Lower leg skin (tissue), 4 donors: ENCODE data around the gene PDE1C. TPM values are rescaled to one million over a fixed set of nuclear protein-coding genes. Genes with fewer than 3 reads are reported as not detected.

Source experiments
- DNase-seq, 2 donors: peaks; one replicate each; pipeline ENCODE4 v3.0.0-alpha.2; 2019; ENCODE audit warnings: low spot score in 2 of 2
- H3K4me3 ChIP-seq: fragments of 200-600 bp; sonication (generic); 2 replicates; pipeline ENCODE4 v1.5.1; 2017; ENCODE audit warnings: mild to moderate bottlenecking, low read depth; ENCODE audit not compliant: poor library complexity, severe bottlenecking
- CTCF ChIP-seq, 3 donors: fragments of 450-650 bp; IDR thresholded peaks; one replicate each; pipeline ENCODE4 v1.5.1; 2016; ENCODE audit warnings: antibody characterized with exemption in 3 of 3, mild to moderate bottlenecking in 3 of 3, moderate library complexity in 2 of 3
- POLR2A ChIP-seq, 2 donors: fragments of 450-650 bp; IDR thresholded peaks; one replicate each; pipeline ENCODE4 v1.6.1; 2016 to 2017; ENCODE audit warnings: antibody characterized with exemption in 2 of 2, mild to moderate bottlenecking in 1 of 2, moderate library complexity in 1 of 2
- WGBS, 2 donors: methylation state at CpG; one replicate each; pipeline ENCODE4 v1.1.5; 2018; 5-methylcytosine and 5-hydroxymethylcytosine counted together
- intact Hi-C: fragments of 100-400 bp; cut with DNase I; formaldehyde crosslinking; loops from one replicate; pipeline ENCODE4 v1.15.0; 2023; ENCODE audit warnings: low total_unique reads
- total RNA-seq, 4 donors: library from RNA; depleted of rRNA; stranded (reverse); fragments of >200 nt; gene quantifications; one replicate each; pipeline ENCODE4 v1.1.0, GENCODE V29; 2016

Gene PDE1C
- total RNA-seq, 4 donors from 2014 or later = 0.53 to 3.5 (median 3.0) TPM

- no peak overlapping the region for H3K4me3 ChIP-seq
- TF ChIP-seq POLR2A (IDR thresholded peaks at IDR 0.05) (no peak), CTCF (IDR thresholded peaks at IDR 0.05) (no peak)
- intact Hi-C loops = no loop called here
Observed at GRCh38 chr7:31957756-31958155, 112.5 kb downstream of the PDE1C start.

GRCh38 chr7:31957090-31957720, 113.0 kb downstream of the PDE1C start:
- intact Hi-C loops = no loop called here
- DNase-seq = no peak
- WGBS, 2 donors = 68 to 80% methylated on average over 2 of the region's 2 CpGs
- TF ChIP-seq POLR2A (IDR thresholded peaks at IDR 0.05) (no peak), CTCF (IDR thresholded peaks at IDR 0.05) (no peak)
- no peak overlapping the region for H3K4me3 ChIP-seq

More at GRCh38 chr7:31957756-31958155, 112.5 kb downstream of the PDE1C start:
- 79 to 81% methylated on average over 2 of the region's 2 CpGs for WGBS, 2 donors
- no peak for DNase-seq

- no peak overlapping the region for H3K4me3 ChIP-seq
- 91 to 92% methylated on average over 6 of the region's 6 CpGs for WGBS, 2 donors
Observed at GRCh38 chr7:31955641-31956040, 114.6 kb downstream of the PDE1C start.

GRCh38 chr7:31955021-31955420, 115.2 kb downstream of the PDE1C start:
- no peak for DNase-seq
- WGBS, 2 donors = 88 to 89% methylated on average over 5 of the region's 5 CpGs
- H3K4me3 ChIP-seq = no peak overlapping the region
- intact Hi-C loops = no loop called here
- no peak for TF ChIP-seq POLR2A (IDR thresholded peaks at IDR 0.05)
- TF ChIP-seq CTCF (IDR thresholded peaks at IDR 0.05) = no peak

More at GRCh38 chr7:31955641-31956040, 114.6 kb downstream of the PDE1C start:
- no peak for TF ChIP-seq CTCF (IDR thresholded peaks at IDR 0.05)
- no peak for TF ChIP-seq POLR2A (IDR thresholded peaks at IDR 0.05)
- no peak for DNase-seq
- intact Hi-C loops = no loop called here

GRCh38 chr7:31954500-31954899, 115.7 kb downstream of the PDE1C start:
- 89 to 90% methylated on average over 2 of the region's 2 CpGs for WGBS, 2 donors
- intact Hi-C loops = no loop called here
- no peak overlapping the region for H3K4me3 ChIP-seq
- TF ChIP-seq POLR2A (IDR thresholded peaks at IDR 0.05) (no peak), CTCF (IDR thresholded peaks at IDR 0.05) (no peak)
- DNase-seq = no peak

GRCh38 chr7:31953432-31953831, 116.8 kb downstream of the PDE1C start:
- DNase-seq = no peak
- TF ChIP-seq CTCF (IDR thresholded peaks at IDR 0.05) = no peak
- no peak for TF ChIP-seq POLR2A (IDR thresholded peaks at IDR 0.05)
- intact Hi-C loops = no loop called here
- 81 to 84% methylated on average over 2 of the region's 2 CpGs for WGBS, 2 donors
- no peak overlapping the region for H3K4me3 ChIP-seq
